ENCODE results near the gene PREPL. TPM values are rescaled to one million over a fixed set of nuclear protein-coding genes. Genes with fewer than 3 reads are reported as not detected.

PREPL gene
- total and polyA plus RNA-seq, 2 experiments from 2014 or later = 16.5 to 49.0 TPM

DNA sequence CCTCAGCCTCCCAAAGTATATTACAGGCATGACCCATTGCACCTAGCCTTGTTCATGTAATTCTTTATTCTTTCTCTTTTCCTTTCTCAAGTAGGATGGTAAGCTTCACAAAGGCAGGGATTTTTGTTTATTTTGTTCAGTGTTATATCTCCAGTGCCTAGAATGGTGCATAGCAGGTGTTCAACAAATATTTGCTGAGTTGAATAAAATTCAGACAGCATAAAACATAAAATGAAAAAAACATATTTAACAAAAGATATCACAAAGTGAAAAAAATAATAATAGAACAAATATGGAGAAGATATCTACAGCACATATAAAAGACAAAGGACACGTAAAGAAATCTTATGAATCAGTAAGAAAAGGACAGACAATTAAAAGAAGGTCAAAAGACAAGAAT lies 8.8 kb downstream of the PREPL start:
- ATAC-seq (no peak), DNase-seq (ENCODE audit: low spot score) (no peak)
- Histone ChIP-seq H3K27me3 (ENCODE audit: insufficient read depth) (no peaks in the 10 kb centered on the region), H3K4me1 (ENCODE audit: insufficient read depth) (no peaks in the 10 kb centered on the region; the same call in 1 of the 2 replicates), H3K9me2 (ENCODE audit: insufficient read depth) (no peaks in the 10 kb centered on the region), H3K79me2 (replicated peaks; ENCODE audit: insufficient read depth) (no peaks in the 10 kb centered on the region; the same call in 1 of the 2 replicates), H4K20me1 (replicated peaks; ENCODE audit: insufficient read depth) (no peaks in the 10 kb centered on the region; the same call in 1 of the 2 replicates), H3K4me2 (no peak overlapping the region), H3K36me3 (ENCODE audit: insufficient read depth) (no peaks in the 10 kb centered on the region), H3F3A (replicated peaks; ENCODE audit: low read depth) (no peaks in the 10 kb centered on the region), H2AFZ (no peak overlapping the region), H3K4me3 (no peak overlapping the region), H3K27ac (ENCODE audit: low read depth) (no peak overlapping the region)
- Mint-ChIP-seq H3K4me3 (no peak overlapping the region), H3K9me3 (no peaks in the 10 kb centered on the region), H3K36me3 (ENCODE audit: low read depth) (no peaks in the 10 kb centered on the region), H3K27me3 (ENCODE audit: insufficient read depth, low read depth, poor library complexity) (peaks cover 1% of the 10 kb centered on the region), H3K4me1 (peaks cover 13% of the 10 kb centered on the region), H3K27ac (no peak overlapping the region)
- TF ChIP-seq POLR2AphosphoS5 (IDR thresholded peaks at IDR 0.05; ENCODE audit: low read depth) (no peak), ZNF114 (CRISPR knock-in tag; IDR thresholded peaks at IDR 0.05) (no peak), EZH2 (IDR thresholded peaks at IDR 0.05; ENCODE audit: low read depth, unreplicated experiment) (no peak), EZH2phosphoT487 (IDR thresholded peaks at IDR 0.05; ENCODE audit: unreplicated experiment) (no peak), ZNF331 (CRISPR knock-in tag; IDR thresholded peaks at IDR 0.05; ENCODE audit: low read depth) (no peak), NANOG (IDR thresholded peaks at IDR 0.05; ENCODE audit: borderline replicate concordance) (no peak), JUNB (IDR thresholded peaks at IDR 0.05; ENCODE audit: unreplicated experiment) (no peak), CREB1 (CRISPR knock-in tag; IDR thresholded peaks at IDR 0.05; ENCODE audit: low read depth) (no peak), STAT1 (IDR thresholded peaks at IDR 0.05; ENCODE audit: unreplicated experiment) (no peak)
- TF ChIP-seq, protein P1, sequence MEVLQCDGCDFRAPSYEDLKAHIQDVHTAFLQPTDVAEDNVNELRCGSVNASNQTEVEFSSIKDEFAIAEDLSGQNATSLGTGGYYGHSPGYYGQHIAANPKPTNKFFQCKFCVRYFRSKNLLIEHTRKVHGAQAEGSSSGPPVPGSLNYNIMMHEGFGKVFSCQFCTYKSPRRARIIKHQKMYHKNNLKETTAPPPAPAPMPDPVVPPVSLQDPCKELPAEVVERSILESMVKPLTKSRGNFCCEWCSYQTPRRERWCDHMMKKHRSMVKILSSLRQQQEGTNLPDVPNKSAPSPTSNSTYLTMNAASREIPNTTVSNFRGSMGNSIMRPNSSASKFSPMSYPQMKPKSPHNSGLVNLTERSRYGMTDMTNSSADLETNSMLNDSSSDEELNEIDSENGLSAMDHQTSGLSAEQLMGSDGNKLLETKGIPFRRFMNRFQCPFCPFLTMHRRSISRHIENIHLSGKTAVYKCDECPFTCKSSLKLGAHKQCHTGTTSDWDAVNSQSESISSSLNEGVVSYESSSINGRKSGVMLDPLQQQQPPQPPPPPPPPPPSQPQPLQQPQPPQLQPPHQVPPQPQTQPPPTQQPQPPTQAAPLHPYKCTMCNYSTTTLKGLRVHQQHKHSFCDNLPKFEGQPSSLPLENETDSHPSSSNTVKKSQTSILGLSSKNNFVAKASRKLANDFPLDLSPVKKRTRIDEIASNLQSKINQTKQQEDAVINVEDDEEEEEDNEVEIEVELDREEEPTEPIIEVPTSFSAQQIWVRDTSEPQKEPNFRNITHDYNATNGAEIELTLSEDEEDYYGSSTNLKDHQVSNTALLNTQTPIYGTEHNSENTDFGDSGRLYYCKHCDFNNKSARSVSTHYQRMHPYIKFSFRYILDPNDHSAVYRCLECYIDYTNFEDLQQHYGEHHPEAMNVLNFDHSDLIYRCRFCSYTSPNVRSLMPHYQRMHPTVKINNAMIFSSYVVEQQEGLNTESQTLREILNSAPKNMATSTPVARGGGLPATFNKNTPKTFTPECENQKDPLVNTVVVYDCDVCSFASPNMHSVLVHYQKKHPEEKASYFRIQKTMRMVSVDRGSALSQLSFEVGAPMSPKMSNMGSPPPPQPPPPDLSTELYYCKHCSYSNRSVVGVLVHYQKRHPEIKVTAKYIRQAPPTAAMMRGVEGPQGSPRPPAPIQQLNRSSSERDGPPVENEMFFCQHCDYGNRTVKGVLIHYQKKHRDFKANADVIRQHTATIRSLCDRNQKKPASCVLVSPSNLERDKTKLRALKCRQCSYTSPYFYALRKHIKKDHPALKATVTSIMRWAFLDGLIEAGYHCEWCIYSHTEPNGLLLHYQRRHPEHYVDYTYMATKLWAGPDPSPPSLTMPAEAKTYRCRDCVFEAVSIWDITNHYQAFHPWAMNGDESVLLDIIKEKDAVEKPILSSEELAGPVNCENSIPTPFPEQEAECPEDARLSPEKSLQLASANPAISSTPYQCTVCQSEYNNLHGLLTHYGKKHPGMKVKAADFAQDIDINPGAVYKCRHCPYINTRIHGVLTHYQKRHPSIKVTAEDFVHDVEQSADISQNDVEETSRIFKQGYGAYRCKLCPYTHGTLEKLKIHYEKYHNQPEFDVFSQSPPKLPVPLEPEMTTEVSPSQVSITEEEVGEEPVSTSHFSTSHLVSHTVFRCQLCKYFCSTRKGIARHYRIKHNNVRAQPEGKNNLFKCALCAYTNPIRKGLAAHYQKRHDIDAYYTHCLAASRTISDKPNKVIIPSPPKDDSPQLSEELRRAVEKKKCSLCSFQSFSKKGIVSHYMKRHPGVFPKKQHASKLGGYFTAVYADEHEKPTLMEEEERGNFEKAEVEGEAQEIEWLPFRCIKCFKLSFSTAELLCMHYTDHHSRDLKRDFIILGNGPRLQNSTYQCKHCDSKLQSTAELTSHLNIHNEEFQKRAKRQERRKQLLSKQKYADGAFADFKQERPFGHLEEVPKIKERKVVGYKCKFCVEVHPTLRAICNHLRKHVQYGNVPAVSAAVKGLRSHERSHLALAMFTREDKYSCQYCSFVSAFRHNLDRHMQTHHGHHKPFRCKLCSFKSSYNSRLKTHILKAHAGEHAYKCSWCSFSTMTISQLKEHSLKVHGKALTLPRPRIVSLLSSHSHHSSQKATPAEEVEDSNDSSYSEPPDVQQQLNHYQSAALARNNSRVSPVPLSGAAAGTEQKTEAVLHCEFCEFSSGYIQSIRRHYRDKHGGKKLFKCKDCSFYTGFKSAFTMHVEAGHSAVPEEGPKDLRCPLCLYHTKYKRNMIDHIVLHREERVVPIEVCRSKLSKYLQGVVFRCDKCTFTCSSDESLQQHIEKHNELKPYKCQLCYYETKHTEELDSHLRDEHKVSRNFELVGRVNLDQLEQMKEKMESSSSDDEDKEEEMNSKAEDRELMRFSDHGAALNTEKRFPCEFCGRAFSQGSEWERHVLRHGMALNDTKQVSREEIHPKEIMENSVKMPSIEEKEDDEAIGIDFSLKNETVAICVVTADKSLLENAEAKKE (CRISPR knock-in tag; IDR thresholded peaks at IDR 0.05) = no peak
- TF ChIP-seq, protein P2, sequence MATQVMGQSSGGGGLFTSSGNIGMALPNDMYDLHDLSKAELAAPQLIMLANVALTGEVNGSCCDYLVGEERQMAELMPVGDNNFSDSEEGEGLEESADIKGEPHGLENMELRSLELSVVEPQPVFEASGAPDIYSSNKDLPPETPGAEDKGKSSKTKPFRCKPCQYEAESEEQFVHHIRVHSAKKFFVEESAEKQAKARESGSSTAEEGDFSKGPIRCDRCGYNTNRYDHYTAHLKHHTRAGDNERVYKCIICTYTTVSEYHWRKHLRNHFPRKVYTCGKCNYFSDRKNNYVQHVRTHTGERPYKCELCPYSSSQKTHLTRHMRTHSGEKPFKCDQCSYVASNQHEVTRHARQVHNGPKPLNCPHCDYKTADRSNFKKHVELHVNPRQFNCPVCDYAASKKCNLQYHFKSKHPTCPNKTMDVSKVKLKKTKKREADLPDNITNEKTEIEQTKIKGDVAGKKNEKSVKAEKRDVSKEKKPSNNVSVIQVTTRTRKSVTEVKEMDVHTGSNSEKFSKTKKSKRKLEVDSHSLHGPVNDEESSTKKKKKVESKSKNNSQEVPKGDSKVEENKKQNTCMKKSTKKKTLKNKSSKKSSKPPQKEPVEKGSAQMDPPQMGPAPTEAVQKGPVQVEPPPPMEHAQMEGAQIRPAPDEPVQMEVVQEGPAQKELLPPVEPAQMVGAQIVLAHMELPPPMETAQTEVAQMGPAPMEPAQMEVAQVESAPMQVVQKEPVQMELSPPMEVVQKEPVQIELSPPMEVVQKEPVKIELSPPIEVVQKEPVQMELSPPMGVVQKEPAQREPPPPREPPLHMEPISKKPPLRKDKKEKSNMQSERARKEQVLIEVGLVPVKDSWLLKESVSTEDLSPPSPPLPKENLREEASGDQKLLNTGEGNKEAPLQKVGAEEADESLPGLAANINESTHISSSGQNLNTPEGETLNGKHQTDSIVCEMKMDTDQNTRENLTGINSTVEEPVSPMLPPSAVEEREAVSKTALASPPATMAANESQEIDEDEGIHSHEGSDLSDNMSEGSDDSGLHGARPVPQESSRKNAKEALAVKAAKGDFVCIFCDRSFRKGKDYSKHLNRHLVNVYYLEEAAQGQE (IDR thresholded peaks at IDR 0.05; ENCODE audit: unreplicated experiment) = no peak
- TF ChIP-seq, protein P3, sequence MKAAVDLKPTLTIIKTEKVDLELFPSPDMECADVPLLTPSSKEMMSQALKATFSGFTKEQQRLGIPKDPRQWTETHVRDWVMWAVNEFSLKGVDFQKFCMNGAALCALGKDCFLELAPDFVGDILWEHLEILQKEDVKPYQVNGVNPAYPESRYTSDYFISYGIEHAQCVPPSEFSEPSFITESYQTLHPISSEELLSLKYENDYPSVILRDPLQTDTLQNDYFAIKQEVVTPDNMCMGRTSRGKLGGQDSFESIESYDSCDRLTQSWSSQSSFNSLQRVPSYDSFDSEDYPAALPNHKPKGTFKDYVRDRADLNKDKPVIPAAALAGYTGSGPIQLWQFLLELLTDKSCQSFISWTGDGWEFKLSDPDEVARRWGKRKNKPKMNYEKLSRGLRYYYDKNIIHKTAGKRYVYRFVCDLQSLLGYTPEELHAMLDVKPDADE (IDR thresholded peaks at IDR 0.05) = no peak
- TF ChIP-seq, protein P4, sequence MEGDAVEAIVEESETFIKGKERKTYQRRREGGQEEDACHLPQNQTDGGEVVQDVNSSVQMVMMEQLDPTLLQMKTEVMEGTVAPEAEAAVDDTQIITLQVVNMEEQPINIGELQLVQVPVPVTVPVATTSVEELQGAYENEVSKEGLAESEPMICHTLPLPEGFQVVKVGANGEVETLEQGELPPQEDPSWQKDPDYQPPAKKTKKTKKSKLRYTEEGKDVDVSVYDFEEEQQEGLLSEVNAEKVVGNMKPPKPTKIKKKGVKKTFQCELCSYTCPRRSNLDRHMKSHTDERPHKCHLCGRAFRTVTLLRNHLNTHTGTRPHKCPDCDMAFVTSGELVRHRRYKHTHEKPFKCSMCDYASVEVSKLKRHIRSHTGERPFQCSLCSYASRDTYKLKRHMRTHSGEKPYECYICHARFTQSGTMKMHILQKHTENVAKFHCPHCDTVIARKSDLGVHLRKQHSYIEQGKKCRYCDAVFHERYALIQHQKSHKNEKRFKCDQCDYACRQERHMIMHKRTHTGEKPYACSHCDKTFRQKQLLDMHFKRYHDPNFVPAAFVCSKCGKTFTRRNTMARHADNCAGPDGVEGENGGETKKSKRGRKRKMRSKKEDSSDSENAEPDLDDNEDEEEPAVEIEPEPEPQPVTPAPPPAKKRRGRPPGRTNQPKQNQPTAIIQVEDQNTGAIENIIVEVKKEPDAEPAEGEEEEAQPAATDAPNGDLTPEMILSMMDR (conservative IDR thresholded peaks at IDR 0.05; ENCODE audit: low read depth in 2 of 2) = no peak
